ENCODE results near the gene FOXQ1. TPM values are rescaled to one million over a fixed set of nuclear protein-coding genes. Genes with fewer than 3 reads are reported as not detected.

FOXQ1 gene
- total and polyA plus RNA-seq, 9 of the 15 experiments (the other 6 are each of a cell fraction or from before 2014, with no cell fraction given): not detected

DNA sequence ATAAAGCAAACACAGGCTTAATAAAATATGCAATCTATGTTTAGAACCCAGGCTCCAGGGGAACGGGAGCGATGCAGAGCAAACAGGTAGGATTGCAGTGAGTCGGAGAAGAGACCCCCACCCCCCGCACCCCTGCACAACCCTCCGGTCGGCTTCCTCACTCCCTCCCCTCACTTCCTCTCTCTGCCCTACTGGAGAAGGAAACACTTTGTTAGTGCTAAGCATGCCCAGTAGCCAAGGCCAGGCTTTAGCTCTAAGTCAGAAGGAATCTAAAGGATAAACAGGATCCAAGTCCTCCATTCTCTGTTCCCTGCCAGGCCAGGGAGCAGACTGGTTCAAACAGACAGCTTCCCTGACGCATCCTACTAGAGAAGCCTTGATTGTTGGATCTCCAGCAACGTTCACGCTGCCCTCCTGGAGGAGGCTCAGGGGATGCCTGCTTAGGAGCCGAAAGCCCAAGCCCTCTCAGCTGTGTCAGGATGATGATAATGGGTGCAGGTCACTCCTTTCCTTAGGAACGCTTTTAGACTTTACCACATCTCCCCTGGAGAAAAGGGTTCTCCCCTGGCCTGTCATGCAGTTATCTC is 14.7 kb downstream of the FOXQ1 start (continued):
- no peak for TF ChIP-seq DNMT1 (IDR thresholded peaks at IDR 0.05)

GRCh38 chr6:1327630-1328029 is 15.7 kb downstream of the FOXQ1 start:
- FAIRE-seq: no peak
- ChIA-PET POLR2A (no interaction called here), CTCF (ENCODE audit: low intra/inter-chr PET ratio) (no interaction called here)
- H2AFZ ChIP-seq (ENCODE audit: low read depth, low read length): no peak overlapping the region
- H3K79me2 ChIP-seq (ENCODE audit: control insufficient read depth, insufficient read depth, low read length): no peaks in the 10 kb centered on the region
- H3K27ac ChIP-seq (ENCODE audit: extremely low read depth, low read depth, low read length): no peak overlapping the region
- H3K27me3 ChIP-seq (ENCODE audit: control insufficient read depth in 2 of 2, insufficient read depth in 2 of 2, low read length in 2 of 2): peaks cover 0 to 11% of the 10 kb centered on the region in 2 experiments; a peak in 2 of 5 replicates
- ATAC-seq: no peak
- intact Hi-C loops (cut with micrococcal nuclease) (no loop called here), in situ Hi-C loops (cut with MboI) (no loop called here)
- no peak overlapping the region for H3K9ac ChIP-seq (ENCODE audit: insufficient read depth in 1 of 2, low read depth in 2 of 2, low read length in 2 of 2)
- no peak overlapping the region for H3K4me3 ChIP-seq
- no peak overlapping the region for H3K4me2 ChIP-seq (ENCODE audit: insufficient read depth, low read length)
- H4K20me1 ChIP-seq (replicated peaks; ENCODE audit: control insufficient read depth, insufficient read depth, low read length): no peaks in the 10 kb centered on the region
- no TSS peak for BruUV-seq (replicated peaks)
- DNase-seq (ENCODE audit: extremely low read depth in 1 of 4, low spot score in 3 of 4): no peak
- H3K9me1 ChIP-seq (ENCODE audit: control insufficient read depth, insufficient read depth, low read length): no peaks in the 10 kb centered on the region
- TF ChIP-seq E2F3 (CRISPR knock-in tag; IDR thresholded peaks at IDR 0.05): no peak
- no peak for TF ChIP-seq NR3C1 (CRISPR knock-in tag; IDR thresholded peaks at IDR 0.05)
- TF ChIP-seq SMARCA4 (IDR thresholded peaks at IDR 0.05): no peak
- TF ChIP-seq ZNF444 (CRISPR knock-in tag; IDR thresholded peaks at IDR 0.05): no peak
- TF ChIP-seq ADNP (tag; IDR thresholded peaks at IDR 0.05): no peak
- no peak for TF ChIP-seq MCM3 (IDR thresholded peaks at IDR 0.05)
- no peak for TF ChIP-seq MAFG (tag; conservative IDR thresholded peaks at IDR 0.05)
- no peak for TF ChIP-seq ZNF77 (CRISPR knock-in tag; IDR thresholded peaks at IDR 0.05)
- no peak for TF ChIP-seq JUND (IDR thresholded peaks at IDR 0.05; ENCODE audit: borderline replicate concordance, low read depth, low read length)
- no peak for TF ChIP-seq JUND (tag; IDR thresholded peaks at IDR 0.05; ENCODE audit: borderline replicate concordance, low read depth, low read length)
- no peak for TF ChIP-seq THAP7 (CRISPR knock-in tag; IDR thresholded peaks at IDR 0.05)
- TF ChIP-seq KLF1 (tag; IDR thresholded peaks at IDR 0.05): no peak
- no peak for TF ChIP-seq HLTF (IDR thresholded peaks at IDR 0.05)
- TF ChIP-seq ILF3 (IDR thresholded peaks at IDR 0.05; ENCODE audit: borderline replicate concordance): no peak
- TF ChIP-seq ESRRA (IDR thresholded peaks at IDR 0.05; ENCODE audit: borderline replicate concordance, low read depth): no peak
- TF ChIP-seq ZNF512 (tag; IDR thresholded peaks at IDR 0.05): no peak
- TF ChIP-seq CREM (IDR thresholded peaks at IDR 0.05; ENCODE audit: low read depth): no peak
- H3K9me3 ChIP-seq (replicated peaks; ENCODE audit: control insufficient read depth, insufficient read depth, low read depth, low read length): no peaks in the 10 kb centered on the region
- 1% methylated on average over 8 of the region's 8 CpGs for WGBS (ENCODE audit: insufficient coverage, low coverage, missing lambda C conversion rate)
- H3K4me1 ChIP-seq (replicated peaks in 1 of 2; ENCODE audit: control insufficient read depth in 2 of 2, insufficient read depth in 2 of 2, low read length in 2 of 2): no peaks in the 10 kb centered on the region
- no peaks in the 10 kb centered on the region for H3K36me3 ChIP-seq (ENCODE audit: control insufficient read depth, insufficient read depth, low read length)

All from K562 (cell line).